GM12878 (cell line): ENCODE measurements around the gene ARHGAP26. TPM values are rescaled to one million over a fixed set of nuclear protein-coding genes. Genes with fewer than 3 reads are reported as not detected.

Experiments used
- ATAC-seq: fragments of 200-7000 bp; cut with Tn5 transposase; 3 replicates; pipeline ENCODE4 v1.9.1; 2020; ENCODE audit warnings: mild to moderate bottlenecking, moderate library complexity
- BruUV-seq: library from RNA; stranded (reverse); fragments of 400-500 nt; replicated peaks from 2 replicates; lab custom pipeline; 2021; lab: Mats Ljungman, UMichigan
- CTCF ChIA-PET: fragments of 300-600 bp; sonication (Branson Sonifier 250); formaldehyde crosslinking; extraction: SDS; loops from one replicate; lab custom pipeline; 2021; ENCODE audit warnings: inconsistent platforms; lab: Yijun Ruan, JAX
- POLR2A ChIA-PET: fragments of 350-600 bp; formaldehyde crosslinking; extraction: SDS; loops from one replicate; lab custom pipeline; 2021; ENCODE audit warnings: inconsistent platforms; lab: Charles Lee
- RAD21 ChIA-PET: fragments of 300-600 bp; sonication (Branson Sonifier 250); formaldehyde crosslinking; loops from one replicate; lab custom pipeline; 2023; ENCODE audit warnings: antibody characterized with exemption; ENCODE audit not compliant: unreplicated experiment; lab: Charles Lee
- SMC1A ChIA-PET: fragments of 300-600 bp; sonication (Branson Sonifier 250); formaldehyde crosslinking; loops from one replicate; lab custom pipeline; 2023; ENCODE audit not compliant: unreplicated experiment, uncharacterized antibody; lab: Charles Lee
- DNase-seq: peaks from one replicate; pipeline ENCODE4 v3.0.0-alpha.2; 2011; ENCODE audit warnings: low read depth, low spot score
- FAIRE-seq: peaks from 3 replicates; lab custom pipeline; 2011; peaks lifted over from hg19 to GRCh38; lab: Jason Lieb, UNC
- H2AFZ ChIP-seq: 2 replicates; pipeline ENCODE4 v1.6.0; 2011; ENCODE audit warnings: low read depth, low read length, control low read depth; ENCODE audit not compliant: control insufficient read depth
- H3K27ac ChIP-seq: 2 replicates; pipeline ENCODE4 v1.5.1; 2011; ENCODE audit warnings: control low read depth; ENCODE audit not compliant: control insufficient read depth, insufficient read depth
- H3K27me3 ChIP-seq, 2 experiments: replicated peaks in 1 of 2; 2 replicates each; pipeline versions ENCODE4 v1.6.0 to v1.6.1; 2011; ENCODE audit warnings: low read length in 1 of 2; ENCODE audit not compliant: control insufficient read depth in 2 of 2, insufficient read depth in 2 of 2
- H3K36me3 ChIP-seq, 2 experiments: 2 replicates each; pipeline ENCODE4 v1.5.1; 2011; ENCODE audit warnings: low read length in 1 of 2; ENCODE audit not compliant: control insufficient read depth in 2 of 2, insufficient read depth in 2 of 2
- H3K4me1 ChIP-seq: 2 replicates; pipeline ENCODE4 v1.6.1; 2011; ENCODE audit warnings: mild to moderate bottlenecking, low read length, moderate library complexity, mixed read lengths; ENCODE audit not compliant: control insufficient read depth, insufficient read depth
- H3K4me2 ChIP-seq: 2 replicates; pipeline ENCODE4 v1.6.0; 2011; ENCODE audit warnings: control low read depth; ENCODE audit not compliant: control insufficient read depth, insufficient read depth
- H3K4me3 ChIP-seq: fragments of 200-600 bp; sonication (generic); 2 replicates; pipeline ENCODE4 v1.5.1; 2016
- H3K79me2 ChIP-seq: 2 replicates; pipeline ENCODE4 v1.6.0; 2011; ENCODE audit warnings: low read length; ENCODE audit not compliant: control insufficient read depth, insufficient read depth
- H3K9ac ChIP-seq: 2 replicates; pipeline ENCODE4 v1.8.0; 2011; ENCODE audit warnings: low read length, control low read depth, mixed read lengths; ENCODE audit not compliant: control insufficient read depth, insufficient read depth
- H3K9me3 ChIP-seq: replicated peaks from 3 replicates; pipeline ENCODE4 v1.5.1; 2011; ENCODE audit warnings: mild to moderate bottlenecking, low read length; ENCODE audit not compliant: control insufficient read depth, insufficient read depth
- H4K20me1 ChIP-seq: 2 replicates; pipeline ENCODE4 v1.6.0; 2011; ENCODE audit not compliant: control insufficient read depth, insufficient read depth
- BACH1 ChIP-seq: fragments of 450-650 bp; IDR thresholded peaks from 2 replicates; pipeline ENCODE4 v1.6.1; 2017; ENCODE audit warnings: mild to moderate bottlenecking, borderline replicate concordance
- BRCA1 ChIP-seq: IDR thresholded peaks from 2 replicates; pipeline ENCODE4 v1.6.1; 2011; ENCODE audit warnings: low read depth, low read length, improper control_type of control experiment
- CEBPZ ChIP-seq: fragments of 150-350 bp; IDR thresholded peaks from 2 replicates; pipeline ENCODE4 v1.6.1; 2016; ENCODE audit warnings: low read depth, low read length
- TARDBP ChIP-seq: IDR thresholded peaks from 2 replicates; pipeline ENCODE4 v1.6.1; 2016; ENCODE audit warnings: borderline replicate concordance
- ZBED1 ChIP-seq: IDR thresholded peaks from 2 replicates; pipeline ENCODE4 v1.6.1; 2016; ENCODE audit warnings: borderline replicate concordance
- ZNF622 ChIP-seq: fragments of 450-650 bp; IDR thresholded peaks from 2 replicates; pipeline ENCODE4 v1.6.1; 2017; ENCODE audit warnings: mild to moderate bottlenecking, inconsistent platforms
- WGBS: methylation state at CpG from one replicate; pipeline ENCODE4 v1.1.6; 2016; ENCODE audit warnings: low lambda C conversion rate; ENCODE audit not compliant: insufficient replicate concordance, insufficient coverage; ENCODE audit errors: missing lambda C conversion rate; 5-methylcytosine and 5-hydroxymethylcytosine counted together
- in situ Hi-C: fragments of 300-500 bp; cut with MboI; formaldehyde crosslinking; loops from 9 replicates; pipeline ENCODE4 v1.14.3; 2018; ENCODE audit warnings: mixed read lengths
- intact Hi-C: fragments of 100-400 bp; cut with micrococcal nuclease; formaldehyde crosslinking; loops from one replicate; pipeline ENCODE4 v1.14.2; 2022; ENCODE audit not compliant: unreplicated experiment
- polyA plus RNA-seq, 11 experiments: library from polyadenylated mRNA; depleted of rRNA in 4 of 11; unstranded in 6 of 11; stranded (reverse) in 5 of 11; fragments of >200 nt; fragmentation: Nextera tagmentation in 4 of 11; fragmentation: Illumina TruSeq in 1 of 11; extraction: Ambion mirVana in 4 of 11; extraction: Trizol in 1 of 11; gene quantifications; 1 replicate in 1 of 11; 2 replicates in 10 of 11; pipeline versions ENCODE4 v1.2.1 to v1.2.3, GENCODE V29; 2011 to 2016; ENCODE audit warnings: inconsistent platforms in 2 of 11, missing spikeins in 2 of 11, low read depth in 1 of 11
- total RNA-seq, 4 experiments: library from RNA; depleted of rRNA in 3 of 4; stranded (reverse); fragments of >200 nt in 3 of 4; fragmentation: Illumina TruSeq in 1 of 4; extraction: Trizol in 1 of 4; gene quantifications; 2 replicates each; pipeline versions ENCODE4 v1.2.1 to v1.2.3, GENCODE V29; 2013 to 2021

The ARHGAP26 gene
- total and polyA plus RNA-seq, 10 of the 15 experiments (the other 5 are each of a cell fraction or from before 2014, with no cell fraction given) = 9.4 to 41.5 (median 19.3) TPM

- CTCF ChIA-PET = interaction anchor here (0.9 to 1.2 kb wide), 2 partner anchors 113 to 119 kb away, joined by 3 read pairs; no protein-coding TSS in a partner anchor
- H3K27me3 ChIP-seq = no peaks in the 10 kb centered on the region
Observed at GRCh38 chr5:142832263-142832662, 62.1 kb downstream of the ARHGAP26 start.

More at GRCh38 chr5:142832263-142832662, 62.1 kb downstream of the ARHGAP26 start:
- intact Hi-C loops = no loop called here
- no peak overlapping the region for H3K27ac ChIP-seq
- in situ Hi-C loops = no loop called here
- no peak for FAIRE-seq
- H2AFZ ChIP-seq = no peak overlapping the region
- no peak overlapping the region for H3K4me3 ChIP-seq
- TF ChIP-seq CEBPZ = no peak
- TF ChIP-seq ZBED1 = no peak
- no peak for TF ChIP-seq ZNF622
- TF ChIP-seq TARDBP = no peak
- TF ChIP-seq BACH1 = no peak
- no peak for TF ChIP-seq BRCA1
- TF ChIP-seq, all 136 proteins: peak for 0
- ChIA-PET RAD21 (no interaction called here), SMC1A (no interaction called here), POLR2A (no interaction called here)
- DNase-seq (no peak), ATAC-seq (no peak)
- H3K36me3 ChIP-seq = no peaks in the 10 kb centered on the region
- no TSS peak for BruUV-seq
- H3K4me1 ChIP-seq = no peaks in the 10 kb centered on the region
- H3K79me2 ChIP-seq = no peaks in the 10 kb centered on the region
- no peaks in the 10 kb centered on the region for H3K9me3 ChIP-seq
- WGBS = 20% methylated on average over 3 of the region's 3 CpGs
- H3K9ac ChIP-seq = no peak overlapping the region
- no peaks in the 10 kb centered on the region for H4K20me1 ChIP-seq
- H3K4me2 ChIP-seq = no peak overlapping the region
